Measurements from ENCODE around the gene RANGRF.

- TF ChIP-seq SIN3A (IDR thresholded peaks at IDR 0.05; ENCODE audit: borderline replicate concordance, insufficient read depth, low read length) (no peak), POLR2AphosphoS5 (IDR thresholded peaks at IDR 0.05; ENCODE audit: low read depth, low read length) (no peak)
These were observed 29.8 kb downstream of the RANGRF start for GRCh38 chr17:8318010-8318935.
